22Rv1 (cell line): ENCODE results near the gene ZBTB48.
"Not testable (repeated sequence)": the region's sequence is repeated elsewhere in the genome, so short reads cannot be mapped to it uniquely, and the experiment has no call there.

Experiments
- CTCF ChIP-seq: fragments of 450-650 bp; IDR thresholded peaks from 2 replicates; pipeline ENCODE4 v1.5.1; 2017; ENCODE audit warnings: mild to moderate bottlenecking
- ZFX ChIP-seq: fragments of 450-650 bp; IDR thresholded peaks from 2 replicates; pipeline ENCODE4 v1.6.1; 2017; ENCODE audit warnings: antibody characterized with exemption, borderline replicate concordance

- not testable (repeated sequence) for TF ChIP-seq CTCF, ZFX
These were observed 20.2 kb downstream of the ZBTB48 start for GRCh38 chr1:6599991-6600390.
